Astrocyte (in vitro differentiated cells and primary cell): ENCODE measurements around the gene MCF2L.

Experiments used
- CTCF ChIP-seq: IDR thresholded peaks from 2 replicates; pipeline ENCODE4 v1.5.1; 2011; ENCODE audit warnings: low read depth, mild to moderate bottlenecking, inconsistent platforms, low read length, moderate library complexity; ENCODE audit not compliant: insufficient read depth
- EZH2 ChIP-seq: IDR thresholded peaks from 2 replicates; pipeline ENCODE4 v1.6.1; 2012; ENCODE audit warnings: mild to moderate bottlenecking, low read length, inconsistent platforms; ENCODE audit not compliant: insufficient read depth

GRCh38 chr13:112983042-112983305 lies 14.0 kb downstream of the MCF2L start:
- TF ChIP-seq CTCF = no peak
- TF ChIP-seq EZH2 = no peak
